A673 (cell line): ENCODE results near the gene STT3B. TPM values are rescaled to one million over a fixed set of nuclear protein-coding genes. Genes with fewer than 3 reads are reported as not detected.
"Not testable (repeated sequence)": the region's sequence is repeated elsewhere in the genome, so short reads cannot be mapped to it uniquely, and the experiment has no call there.

Source experiments
- BruUV-seq: library from RNA; stranded (reverse); fragments of 400-500 nt; replicated peaks from 2 replicates; lab custom pipeline; 2021; lab: Mats Ljungman, UMichigan
- CTCF ChIA-PET: fragments of 300-600 bp; sonication (Branson Sonifier 250); formaldehyde crosslinking; loops from one replicate; lab custom pipeline; 2022; ENCODE audit warnings: antibody characterized with exemption; lab: Charles Lee
- POLR2A ChIA-PET: fragments of 300-600 bp; sonication (Branson Sonifier 250); formaldehyde crosslinking; loops from one replicate; lab custom pipeline; 2022; ENCODE audit warnings: antibody characterized with exemption; ENCODE audit not compliant: low non-redundant PET; lab: Charles Lee
- DNase-seq: peaks from one replicate; pipeline ENCODE4 v3.0.0-alpha.2; 2015; ENCODE audit warnings: low spot score
- H3K27ac ChIP-seq: fragments of 200-600 bp; sonication (generic); 2 replicates; pipeline ENCODE4 v1.5.1; 2016; ENCODE audit warnings: mixed run types, low read depth, mild to moderate bottlenecking, mixed read lengths, antibody characterized with exemption, low read length; ENCODE audit not compliant: poor library complexity, severe bottlenecking
- H3K27me3 ChIP-seq: fragments of 200-600 bp; sonication (generic); replicated peaks from 2 replicates; pipeline ENCODE4 v1.6.1; 2017; ENCODE audit warnings: mixed run types, low read depth, mild to moderate bottlenecking, mixed read lengths, antibody characterized with exemption, low read length; ENCODE audit not compliant: insufficient read depth, poor library complexity
- H3K36me3 ChIP-seq: fragments of 200-600 bp; sonication (generic); 2 replicates; pipeline ENCODE4 v1.6.1; 2016; ENCODE audit warnings: mixed run types, mild to moderate bottlenecking, mixed read lengths, antibody characterized with exemption, low read length; ENCODE audit not compliant: insufficient read depth, poor library complexity, severe bottlenecking
- H3K4me1 ChIP-seq: fragments of 200-600 bp; sonication (generic); 2 replicates; pipeline ENCODE4 v1.6.1; 2017; ENCODE audit warnings: mixed run types, mild to moderate bottlenecking, mixed read lengths, antibody characterized with exemption, low read length; ENCODE audit not compliant: insufficient read depth, poor library complexity, severe bottlenecking
- H3K4me3 ChIP-seq: fragments of 200-600 bp; sonication (generic); 2 replicates; pipeline ENCODE4 v1.5.1; 2016; ENCODE audit warnings: low read depth, mixed run types, mild to moderate bottlenecking, mixed read lengths, low read length; ENCODE audit not compliant: poor library complexity, severe bottlenecking
- H3K9me3 ChIP-seq: fragments of 200-600 bp; sonication (generic); 2 replicates; pipeline ENCODE4 v1.6.1; 2016; ENCODE audit warnings: mixed run types, low read depth, mild to moderate bottlenecking, mixed read lengths, antibody characterized with exemption, low read length; ENCODE audit not compliant: poor library complexity, severe bottlenecking
- EZH2 ChIP-seq: fragments of 200-600 bp; sonication (generic); IDR thresholded peaks from 2 replicates; pipeline ENCODE4 v1.6.1; 2017; ENCODE audit warnings: borderline replicate concordance, low read depth, mild to moderate bottlenecking, mixed read lengths, antibody characterized with exemption, low read length; ENCODE audit not compliant: poor library complexity, severe bottlenecking
- intact Hi-C: fragments of 100-400 bp; cut with micrococcal nuclease; formaldehyde crosslinking; loops from one replicate; pipeline ENCODE4 v1.10.0; 2022; ENCODE audit not compliant: unreplicated experiment
- total RNA-seq: library from RNA; stranded (reverse); gene quantifications from 2 replicates; pipeline ENCODE4 v1.2.3, GENCODE V29; 2021
- TF ChIP-seq, protein P1 (sequence below): fragments of 300-800, 200-600 bp; sonication (generic); conservative IDR thresholded peaks from 2 replicates; pipeline ENCODE4 v1.5.1; 2017; ENCODE audit warnings: low read depth, mild to moderate bottlenecking, antibody characterized with exemption, low read length, moderate library complexity, mixed read lengths

Gene STT3B
- total RNA-seq, 1 experiment from 2014 or later, result 137 TPM

DNA sequence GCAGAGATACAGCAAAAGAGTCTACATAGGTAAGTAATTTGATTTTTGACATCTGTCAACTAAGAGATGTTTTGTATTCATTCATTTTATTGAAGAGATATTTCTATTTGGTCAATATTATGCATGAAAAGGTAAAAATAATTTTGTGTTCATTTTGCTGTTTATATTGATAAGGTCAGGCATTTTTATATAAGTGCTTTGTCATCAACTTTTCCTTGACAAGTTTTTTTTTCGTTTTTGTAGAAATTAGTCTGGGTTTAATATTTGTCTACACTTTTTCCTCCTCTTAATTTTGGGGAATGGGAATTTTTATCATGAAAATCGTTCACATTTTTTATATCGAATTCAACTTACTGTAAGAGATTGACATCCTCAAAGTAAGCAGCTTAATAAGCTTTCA, 67.7 kb downstream of the STT3B start:
- DNase-seq, result no peak
- POLR2A ChIA-PET, result no interaction called here
- no peak overlapping the region for H3K4me3 ChIP-seq

DNA sequence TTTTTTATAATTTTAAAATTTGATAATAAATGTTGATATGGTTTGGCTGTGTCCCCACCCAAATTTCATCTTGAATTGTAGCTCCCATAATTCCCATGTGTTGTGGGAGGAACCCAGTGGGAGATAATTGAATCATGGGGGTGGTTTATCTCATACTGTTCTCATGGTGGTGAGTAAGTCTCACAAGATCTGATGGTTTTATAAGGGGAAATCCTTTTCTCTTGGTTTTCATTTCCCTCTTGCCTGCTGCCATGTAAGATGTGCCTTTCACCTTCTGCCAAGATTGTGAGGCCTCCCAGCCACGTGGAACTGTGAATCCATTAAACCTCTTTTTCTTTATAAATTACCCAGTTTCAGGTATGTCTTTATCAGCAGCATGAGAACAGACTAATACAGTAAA, 72.6 kb downstream of the STT3B start:
- BruUV-seq, POLR2A ChIA-PET, H3K27ac ChIP-seq, H3K27me3 ChIP-seq, DNase-seq, H3K4me1 ChIP-seq, intact Hi-C loops, H3K4me3 ChIP-seq, CTCF ChIA-PET: not testable (repeated sequence)
- peaks cover 17% of the 10 kb centered on the region for H3K36me3 ChIP-seq
- H3K9me3 ChIP-seq, result peaks cover 16% of the 10 kb centered on the region

More for the DNA sequence above, 67.7 kb downstream of the STT3B start:
- TF ChIP-seq EZH2, result no peak
- TF ChIP-seq, protein P1, sequence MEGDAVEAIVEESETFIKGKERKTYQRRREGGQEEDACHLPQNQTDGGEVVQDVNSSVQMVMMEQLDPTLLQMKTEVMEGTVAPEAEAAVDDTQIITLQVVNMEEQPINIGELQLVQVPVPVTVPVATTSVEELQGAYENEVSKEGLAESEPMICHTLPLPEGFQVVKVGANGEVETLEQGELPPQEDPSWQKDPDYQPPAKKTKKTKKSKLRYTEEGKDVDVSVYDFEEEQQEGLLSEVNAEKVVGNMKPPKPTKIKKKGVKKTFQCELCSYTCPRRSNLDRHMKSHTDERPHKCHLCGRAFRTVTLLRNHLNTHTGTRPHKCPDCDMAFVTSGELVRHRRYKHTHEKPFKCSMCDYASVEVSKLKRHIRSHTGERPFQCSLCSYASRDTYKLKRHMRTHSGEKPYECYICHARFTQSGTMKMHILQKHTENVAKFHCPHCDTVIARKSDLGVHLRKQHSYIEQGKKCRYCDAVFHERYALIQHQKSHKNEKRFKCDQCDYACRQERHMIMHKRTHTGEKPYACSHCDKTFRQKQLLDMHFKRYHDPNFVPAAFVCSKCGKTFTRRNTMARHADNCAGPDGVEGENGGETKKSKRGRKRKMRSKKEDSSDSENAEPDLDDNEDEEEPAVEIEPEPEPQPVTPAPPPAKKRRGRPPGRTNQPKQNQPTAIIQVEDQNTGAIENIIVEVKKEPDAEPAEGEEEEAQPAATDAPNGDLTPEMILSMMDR, result no peak
- Histone ChIP-seq H3K36me3 (peaks cover 11% of the 10 kb centered on the region), H3K27me3 (no peaks in the 10 kb centered on the region), H3K4me1 (no peaks in the 10 kb centered on the region), H3K27ac (no peak overlapping the region), H3K9me3 (peaks cover 8% of the 10 kb centered on the region)
- BruUV-seq, result no TSS peak
- intact Hi-C loops, result no loop called here
- CTCF ChIA-PET, result no interaction called here

DNA sequence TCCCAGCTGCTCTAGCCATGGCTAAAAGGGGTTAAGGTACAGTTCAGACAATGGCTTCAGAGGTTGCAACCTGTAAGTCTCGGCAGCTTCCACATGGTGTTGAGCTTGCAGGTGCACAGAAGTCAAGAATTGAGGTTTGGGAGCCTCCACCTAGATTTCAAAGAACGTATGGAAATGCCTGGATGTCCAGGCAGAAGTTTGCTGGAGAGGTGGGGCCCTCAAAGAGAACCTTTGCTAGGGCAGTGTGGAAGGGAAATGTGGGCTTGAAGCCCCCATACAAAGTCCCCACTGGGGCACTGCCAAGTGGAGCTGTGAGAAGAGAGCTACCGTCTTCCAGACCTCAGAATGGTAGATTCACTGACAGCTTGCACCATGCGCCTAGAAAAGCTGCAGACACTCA, 73.7 kb downstream of the STT3B start:
- Histone ChIP-seq H3K4me3 (no peak overlapping the region), H3K9me3 (peaks cover 16% of the 10 kb centered on the region), H3K27ac (no peak overlapping the region), H3K36me3 (peaks cover 13% of the 10 kb centered on the region), H3K4me1 (no peaks in the 10 kb centered on the region), H3K27me3 (no peaks in the 10 kb centered on the region)
- ChIA-PET CTCF (no interaction called here), POLR2A (no interaction called here)
- no peak for DNase-seq
- TF ChIP-seq, protein P1, result no peak
- TF ChIP-seq EZH2, result no peak
- intact Hi-C loops, result no loop called here
- BruUV-seq, result no TSS peak

DNA sequence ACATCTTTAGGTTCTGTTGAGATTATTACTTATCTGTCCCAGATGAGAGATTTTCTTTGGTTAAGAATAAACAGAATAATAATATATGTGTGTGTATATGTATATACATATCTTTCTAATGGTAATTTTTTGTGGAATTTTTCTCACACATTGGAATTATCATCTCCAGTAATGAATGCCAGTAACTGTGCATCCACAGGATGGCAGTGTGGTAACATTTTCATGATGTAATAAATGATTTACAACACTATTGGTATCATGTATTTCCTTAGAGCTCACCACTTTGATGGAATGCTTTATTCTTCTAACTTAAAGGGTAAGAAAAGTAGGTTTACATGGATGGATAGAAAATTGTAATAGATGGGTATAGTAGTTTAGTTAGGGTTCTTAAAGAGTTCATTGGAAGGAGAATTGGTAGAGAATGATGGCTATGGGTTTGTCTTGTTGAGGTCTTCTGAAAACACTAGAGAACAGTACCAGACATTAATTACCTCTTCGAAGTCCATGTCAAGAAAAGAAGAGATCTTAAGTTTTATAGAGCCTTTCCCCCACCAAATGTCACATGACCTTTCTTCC, 78.1 kb downstream of the STT3B start:
- Histone ChIP-seq H3K27ac (no peak overlapping the region), H3K36me3 (peaks cover 3% of the 10 kb centered on the region), H3K27me3 (no peaks in the 10 kb centered on the region), H3K9me3 (peaks cover 4% of the 10 kb centered on the region), H3K4me1 (no peaks in the 10 kb centered on the region), H3K4me3 (no peak overlapping the region)
- no TSS peak for BruUV-seq
- ChIA-PET CTCF (interaction anchor here (1.0 kb wide), 1 partner anchor 408 kb away, joined by 3 read pairs; no protein-coding TSS in a partner anchor), POLR2A (no interaction called here)
- intact Hi-C loops, result loop anchor here (2.0 kb wide), 1 partner anchor 158 kb away; no protein-coding TSS in a partner anchor
- DNase-seq, result peak; percentile 60
- TF ChIP-seq, protein P1, result peak; percentile 72
- no peak for TF ChIP-seq EZH2
